GM23248 (cell line): ENCODE results near the gene NCCRP1.

Experiments
- EZH2 ChIP-seq: fragments of 200-600 bp; sonication (generic); IDR thresholded peaks from 2 replicates; pipeline ENCODE4 v1.6.1; 2018; ENCODE audit warnings: antibody characterized with exemption, mild to moderate bottlenecking; ENCODE audit not compliant: insufficient read depth, poor library complexity, severe bottlenecking
- EZH2phosphoT487 ChIP-seq: fragments of 200-600 bp; sonication (generic); IDR thresholded peaks from 2 replicates; pipeline ENCODE4 v1.6.1; 2018; ENCODE audit warnings: antibody characterized with exemption, moderate library complexity, mild to moderate bottlenecking, low read depth; ENCODE audit not compliant: insufficient read depth

DNA sequence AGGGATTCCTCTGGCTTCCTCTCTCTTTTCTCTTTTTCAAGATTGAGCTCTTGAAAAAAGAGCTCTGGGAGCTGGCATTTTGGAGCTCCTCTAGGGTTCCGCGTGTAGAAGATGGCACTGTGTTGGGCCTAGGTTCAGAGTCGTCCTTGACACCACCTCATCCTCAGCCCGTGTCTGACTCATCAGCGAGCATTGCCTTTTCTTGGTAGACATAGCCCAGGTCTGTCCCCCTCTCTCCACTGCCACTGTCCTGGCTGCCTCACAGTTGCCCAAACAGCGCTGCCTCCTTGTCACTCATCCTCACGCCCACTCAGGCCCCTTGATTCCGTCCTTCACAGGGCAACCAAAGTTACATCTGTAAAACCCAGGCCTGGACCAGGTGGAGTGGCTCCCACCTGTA is 46.5 kb upstream of the NCCRP1 start:
- TF ChIP-seq EZH2phosphoT487 (no peak), EZH2 (no peak)
